PFSK-1 (cell line): ENCODE measurements around the gene LMOD1.

Experiments
- POLR2AphosphoS5 ChIP-seq: IDR thresholded peaks from 2 replicates; pipeline ENCODE4 v1.6.1; 2012; ENCODE audit warnings: low read depth, mild to moderate bottlenecking, control low read depth, low read length, moderate library complexity
- SIN3A ChIP-seq: IDR thresholded peaks from 2 replicates; pipeline ENCODE4 v1.6.1; 2012; ENCODE audit warnings: mild to moderate bottlenecking, low read length, moderate library complexity, borderline replicate concordance; ENCODE audit not compliant: insufficient read depth
- TAF1 ChIP-seq: IDR thresholded peaks from 2 replicates; pipeline ENCODE4 v1.6.1; 2012; ENCODE audit warnings: low read length, control low read depth, borderline replicate concordance; ENCODE audit not compliant: insufficient read depth
- TF ChIP-seq, protein P1 (sequence below), 2 experiments: IDR thresholded peaks; 2 replicates each; pipeline versions ENCODE4 v1.6.1 to v1.8.0; 2011 to 2012; ENCODE audit warnings: low read depth in 2 of 2, low read length in 2 of 2, control low read depth in 1 of 2, inconsistent platforms in 1 of 2, mild to moderate bottlenecking in 1 of 2, moderate library complexity in 1 of 2; ENCODE audit not compliant: insufficient read depth in 1 of 2

DNA sequence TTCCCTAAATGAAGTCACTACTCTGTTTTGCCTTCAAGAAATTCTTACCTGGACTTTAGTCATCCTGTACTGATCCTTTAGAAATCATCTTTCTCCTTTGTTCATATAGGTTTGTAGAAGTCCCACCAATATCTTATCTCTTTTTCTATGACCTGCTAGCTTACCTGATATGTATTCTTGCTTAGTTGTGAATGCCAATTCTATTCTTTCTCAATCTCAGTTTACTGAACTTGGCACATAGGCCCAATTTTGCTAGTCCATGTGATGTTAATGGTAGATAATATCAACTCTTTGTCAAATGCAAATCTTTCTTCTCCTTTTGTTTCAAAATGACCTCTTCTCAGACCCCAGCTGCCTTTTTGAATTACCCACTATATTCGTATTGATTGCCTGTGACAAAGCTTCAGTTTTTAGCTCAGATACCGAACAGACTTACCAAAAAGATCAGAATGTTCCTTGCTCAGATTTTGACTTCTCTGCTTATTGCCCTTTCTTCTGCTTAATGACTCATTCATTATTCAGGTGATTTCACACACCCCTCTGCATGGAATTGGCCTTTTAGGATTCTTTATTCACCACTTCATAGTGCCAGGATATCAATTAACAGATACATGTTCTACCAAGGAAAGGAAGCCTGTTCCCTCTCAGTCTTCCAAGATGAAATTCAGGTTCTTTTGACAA, 96.8 kb downstream of the LMOD1 start:
- TF ChIP-seq POLR2AphosphoS5: no peak
- no peak for TF ChIP-seq TAF1
- TF ChIP-seq, protein P1, sequence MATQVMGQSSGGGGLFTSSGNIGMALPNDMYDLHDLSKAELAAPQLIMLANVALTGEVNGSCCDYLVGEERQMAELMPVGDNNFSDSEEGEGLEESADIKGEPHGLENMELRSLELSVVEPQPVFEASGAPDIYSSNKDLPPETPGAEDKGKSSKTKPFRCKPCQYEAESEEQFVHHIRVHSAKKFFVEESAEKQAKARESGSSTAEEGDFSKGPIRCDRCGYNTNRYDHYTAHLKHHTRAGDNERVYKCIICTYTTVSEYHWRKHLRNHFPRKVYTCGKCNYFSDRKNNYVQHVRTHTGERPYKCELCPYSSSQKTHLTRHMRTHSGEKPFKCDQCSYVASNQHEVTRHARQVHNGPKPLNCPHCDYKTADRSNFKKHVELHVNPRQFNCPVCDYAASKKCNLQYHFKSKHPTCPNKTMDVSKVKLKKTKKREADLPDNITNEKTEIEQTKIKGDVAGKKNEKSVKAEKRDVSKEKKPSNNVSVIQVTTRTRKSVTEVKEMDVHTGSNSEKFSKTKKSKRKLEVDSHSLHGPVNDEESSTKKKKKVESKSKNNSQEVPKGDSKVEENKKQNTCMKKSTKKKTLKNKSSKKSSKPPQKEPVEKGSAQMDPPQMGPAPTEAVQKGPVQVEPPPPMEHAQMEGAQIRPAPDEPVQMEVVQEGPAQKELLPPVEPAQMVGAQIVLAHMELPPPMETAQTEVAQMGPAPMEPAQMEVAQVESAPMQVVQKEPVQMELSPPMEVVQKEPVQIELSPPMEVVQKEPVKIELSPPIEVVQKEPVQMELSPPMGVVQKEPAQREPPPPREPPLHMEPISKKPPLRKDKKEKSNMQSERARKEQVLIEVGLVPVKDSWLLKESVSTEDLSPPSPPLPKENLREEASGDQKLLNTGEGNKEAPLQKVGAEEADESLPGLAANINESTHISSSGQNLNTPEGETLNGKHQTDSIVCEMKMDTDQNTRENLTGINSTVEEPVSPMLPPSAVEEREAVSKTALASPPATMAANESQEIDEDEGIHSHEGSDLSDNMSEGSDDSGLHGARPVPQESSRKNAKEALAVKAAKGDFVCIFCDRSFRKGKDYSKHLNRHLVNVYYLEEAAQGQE (IDR thresholded peaks at IDR 0.05; ENCODE audit: insufficient read depth in 1 of 2, low read depth in 2 of 2, low read length in 2 of 2): no peak
- TF ChIP-seq SIN3A: no peak
